GM12873 (cell line): ENCODE results near the gene BCR.

Experiments
- TF ChIP-seq, protein P1 (sequence below): IDR thresholded peaks from 2 replicates; pipeline ENCODE4 v1.5.1; 2012; ENCODE audit warnings: low read depth, mild to moderate bottlenecking, moderate library complexity, low read length, control low read depth; ENCODE audit not compliant: insufficient read depth; ENCODE audit errors: missing control alignments

The BCR gene

DNA sequence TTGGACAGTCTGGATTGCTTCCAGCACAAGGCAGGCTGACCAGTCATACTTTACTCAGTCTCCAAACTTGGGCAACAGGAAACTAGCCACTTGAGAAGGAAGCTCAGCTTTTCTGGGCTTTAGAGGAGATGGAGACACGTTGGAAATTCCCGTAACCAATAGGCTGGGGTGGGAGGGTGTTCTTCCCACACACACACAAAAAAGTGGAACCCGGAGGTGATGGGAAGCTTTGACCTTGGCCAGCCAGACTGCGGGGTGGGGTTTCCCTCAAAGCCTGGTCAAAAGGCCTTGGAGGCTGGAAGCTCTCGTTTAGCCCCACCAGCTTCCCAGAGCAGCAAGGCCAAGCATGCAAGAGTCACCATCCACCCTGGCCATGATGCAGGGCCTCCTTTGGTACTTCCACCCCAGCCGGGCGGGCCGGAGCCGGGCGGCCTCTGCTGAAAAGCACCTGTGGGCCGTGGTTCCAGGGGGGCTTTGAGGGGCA lies 126.2 kb downstream of the BCR start:
- TF ChIP-seq, protein P1, sequence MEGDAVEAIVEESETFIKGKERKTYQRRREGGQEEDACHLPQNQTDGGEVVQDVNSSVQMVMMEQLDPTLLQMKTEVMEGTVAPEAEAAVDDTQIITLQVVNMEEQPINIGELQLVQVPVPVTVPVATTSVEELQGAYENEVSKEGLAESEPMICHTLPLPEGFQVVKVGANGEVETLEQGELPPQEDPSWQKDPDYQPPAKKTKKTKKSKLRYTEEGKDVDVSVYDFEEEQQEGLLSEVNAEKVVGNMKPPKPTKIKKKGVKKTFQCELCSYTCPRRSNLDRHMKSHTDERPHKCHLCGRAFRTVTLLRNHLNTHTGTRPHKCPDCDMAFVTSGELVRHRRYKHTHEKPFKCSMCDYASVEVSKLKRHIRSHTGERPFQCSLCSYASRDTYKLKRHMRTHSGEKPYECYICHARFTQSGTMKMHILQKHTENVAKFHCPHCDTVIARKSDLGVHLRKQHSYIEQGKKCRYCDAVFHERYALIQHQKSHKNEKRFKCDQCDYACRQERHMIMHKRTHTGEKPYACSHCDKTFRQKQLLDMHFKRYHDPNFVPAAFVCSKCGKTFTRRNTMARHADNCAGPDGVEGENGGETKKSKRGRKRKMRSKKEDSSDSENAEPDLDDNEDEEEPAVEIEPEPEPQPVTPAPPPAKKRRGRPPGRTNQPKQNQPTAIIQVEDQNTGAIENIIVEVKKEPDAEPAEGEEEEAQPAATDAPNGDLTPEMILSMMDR: no peak

DNA sequence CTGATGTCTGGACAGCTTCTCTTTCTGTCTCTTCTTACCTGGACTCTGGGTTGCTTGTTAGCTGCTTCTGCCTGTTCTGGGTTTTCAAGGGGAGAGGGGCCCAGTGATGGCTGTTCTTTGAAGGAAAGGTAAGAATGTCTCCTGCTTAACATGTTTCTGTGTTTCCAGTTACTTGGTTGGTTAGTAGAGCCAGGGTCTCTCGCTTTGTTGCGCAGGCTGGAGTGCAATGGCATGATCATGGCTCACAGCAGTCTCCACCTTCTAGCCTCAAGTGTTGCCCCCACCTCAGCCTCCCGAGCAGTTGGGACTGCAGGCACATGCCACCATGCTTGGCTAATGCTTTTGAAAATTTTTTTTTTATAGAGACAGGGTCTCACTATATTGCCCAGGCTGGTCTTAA lies 126.6 kb downstream of the BCR start:
- TF ChIP-seq, protein P1: no peak

DNA sequence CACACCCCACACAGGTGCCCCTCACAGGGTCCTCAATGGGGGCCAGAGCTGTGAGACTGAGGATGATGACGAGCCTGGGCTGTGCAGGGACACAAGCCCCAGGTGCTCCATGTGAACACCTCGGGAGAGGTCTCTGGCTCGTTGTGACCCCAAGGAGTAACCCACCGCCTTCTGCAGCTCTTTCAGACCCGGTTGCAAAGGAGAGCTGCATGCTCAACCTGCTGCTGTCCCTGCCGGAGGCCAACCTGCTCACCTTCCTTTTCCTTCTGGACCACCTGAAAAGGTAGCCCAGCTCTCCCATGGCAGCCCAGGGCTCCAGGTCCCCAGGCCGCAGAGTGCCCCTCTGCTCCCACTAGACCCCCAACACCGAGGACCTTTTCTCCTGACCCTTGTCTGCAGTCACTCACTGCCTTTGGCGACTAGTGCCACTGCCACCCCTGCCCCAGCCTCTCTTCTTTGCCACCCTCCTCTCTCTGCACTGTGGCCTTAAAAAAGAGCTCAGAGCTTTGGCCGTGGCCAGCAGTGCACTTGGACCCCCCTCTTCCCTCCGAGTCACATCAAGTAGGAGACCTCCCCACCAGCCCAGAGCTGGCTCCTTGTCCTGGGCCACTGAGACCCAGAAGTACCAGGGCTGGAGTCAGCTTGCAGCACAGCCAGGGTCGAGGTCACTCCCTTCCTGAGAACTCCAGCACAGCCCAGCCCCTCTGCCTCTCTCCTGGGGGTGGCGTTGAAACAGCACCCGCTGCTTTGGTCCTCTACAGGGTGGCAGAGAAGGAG lies 133.7 kb downstream of the BCR start:
- TF ChIP-seq, protein P1: no peak

DNA sequence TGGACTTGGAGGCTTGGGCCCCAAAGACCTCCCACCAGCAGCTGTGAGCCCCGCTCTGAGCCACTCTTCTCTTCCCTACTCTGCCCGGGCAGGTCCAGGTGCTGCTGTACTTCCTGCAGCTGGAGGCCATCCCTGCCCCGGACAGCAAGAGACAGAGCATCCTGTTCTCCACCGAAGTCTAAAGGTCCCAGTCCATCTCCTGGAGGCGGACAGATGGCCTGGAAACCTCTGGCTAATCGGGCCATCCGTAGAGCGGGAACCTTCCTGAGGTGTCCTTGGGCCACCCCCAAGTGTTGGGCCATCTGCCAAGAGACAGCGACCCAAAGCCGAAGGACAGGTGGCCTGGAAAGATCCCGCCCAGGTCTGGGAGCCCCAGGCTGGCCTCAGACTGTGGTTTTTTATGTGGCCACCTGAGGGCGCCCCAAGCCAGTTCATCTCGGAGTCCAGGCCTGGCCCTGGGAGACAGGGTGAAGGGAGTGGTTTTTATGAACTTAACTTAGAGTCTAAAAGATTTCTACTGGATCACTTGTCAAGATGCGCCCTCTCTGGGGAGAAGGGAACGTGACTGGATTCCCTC lies 135.1 kb downstream of the BCR start:
- TF ChIP-seq, protein P1: peak; percentile 71

DNA sequence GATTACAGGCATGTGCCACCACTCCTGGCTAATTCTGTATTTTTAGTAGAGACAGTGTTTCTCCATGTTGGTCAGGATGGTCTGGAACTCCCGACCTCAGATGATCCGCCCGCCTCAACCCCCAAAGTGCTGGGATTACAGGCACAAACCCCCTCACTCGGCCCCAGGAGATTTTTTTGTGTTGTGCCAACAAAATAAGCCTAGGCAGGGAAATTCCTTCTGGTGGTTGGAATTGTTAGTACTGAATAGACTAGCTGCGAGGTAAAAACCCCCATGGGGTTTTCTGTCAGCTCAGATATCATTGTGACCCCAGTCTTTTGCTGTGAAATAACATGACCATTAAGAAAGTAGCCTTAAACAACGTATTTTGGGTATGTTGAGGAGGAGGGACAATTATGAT lies 144.9 kb downstream of the BCR start:
- TF ChIP-seq, protein P1: no peak

DNA sequence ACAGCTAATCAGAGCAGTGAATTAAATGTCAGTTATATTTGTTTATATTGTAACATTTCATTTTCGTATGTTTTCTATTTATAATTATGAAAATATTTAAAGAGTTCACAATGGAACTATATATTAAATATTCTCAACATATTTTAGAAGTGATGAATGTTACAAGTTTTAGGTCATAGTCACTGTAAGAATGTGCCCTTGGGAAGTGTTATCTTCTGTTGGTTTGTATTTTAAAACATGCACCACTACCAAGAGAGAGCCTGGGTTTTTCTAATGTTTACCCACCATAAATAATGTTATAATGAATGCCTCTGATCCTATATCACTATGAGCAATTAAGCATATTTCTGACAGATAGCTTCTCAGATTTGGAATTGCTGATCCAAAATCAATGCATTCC lies 171.0 kb downstream of the BCR start:
- TF ChIP-seq, protein P1: no peak

DNA sequence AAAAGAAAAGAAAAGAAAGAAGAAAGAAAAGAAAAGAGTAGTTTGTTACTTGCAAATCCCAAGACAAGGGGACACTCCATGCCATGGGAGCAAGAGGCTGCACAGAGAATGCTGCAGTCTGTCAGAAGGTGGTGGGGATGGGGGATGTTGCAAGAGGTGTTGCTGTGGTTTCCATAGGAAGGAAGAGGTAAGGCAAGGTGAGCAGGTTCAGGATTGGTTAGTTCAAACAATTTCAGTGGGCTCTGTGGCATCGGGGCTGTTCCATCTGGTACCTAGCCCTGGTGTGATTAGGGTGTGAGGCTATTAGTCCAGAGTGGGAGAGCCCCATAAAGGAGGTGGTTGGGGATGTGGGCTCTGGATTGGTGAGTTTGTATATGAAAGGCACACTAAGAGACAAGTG lies 172.7 kb downstream of the BCR start:
- TF ChIP-seq, protein P1: no peak
